ENCODE data around the gene ARMCX5. TPM values are rescaled to one million over a fixed set of nuclear protein-coding genes. Genes with fewer than 3 reads are reported as not detected.

Gene ARMCX5
- total and polyA plus RNA-seq, 4 donors, result 6.5 to 35.7 (median 11.7) TPM

DNA sequence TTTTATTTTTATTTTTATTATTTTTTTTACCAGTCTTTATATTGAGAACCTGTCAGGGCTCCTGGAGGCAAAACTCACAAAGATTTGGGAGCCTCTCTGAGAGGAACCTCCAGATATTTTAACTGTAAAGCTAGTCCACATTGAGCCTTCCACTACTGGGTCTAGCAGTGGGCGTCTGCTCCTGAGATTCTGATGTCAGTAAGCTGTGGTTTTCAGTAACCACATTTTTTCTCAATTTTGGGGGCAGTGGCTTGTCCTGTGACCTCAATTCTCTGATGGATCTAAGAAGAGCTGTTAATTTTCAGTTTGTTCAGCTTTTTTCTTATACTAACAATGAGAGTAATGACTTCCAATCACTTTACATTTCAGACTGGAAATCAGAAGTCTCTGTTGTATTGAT is 28.3 kb downstream of the ARMCX5 start:
- ATAC-seq (ENCODE audit: insufficient read depth, low FRiP score) (no peak), DNase-seq (no peak)
- H3K36me3 ChIP-seq (ENCODE audit: control insufficient read depth in 4 of 4, insufficient read depth in 4 of 4, low read length in 4 of 4), result no peaks in the 10 kb centered on the region
- no peaks in the 10 kb centered on the region for H3K4me1 ChIP-seq (ENCODE audit: control insufficient read depth in 5 of 5, insufficient read depth in 5 of 5, low read length in 5 of 5)
- no peak overlapping the region for H3K27ac ChIP-seq (ENCODE audit: low read depth in 1 of 2, low read length in 1 of 2)
- WGBS, 2 donors, result 20 to 43% methylated on average over 1 of the region's 1 CpG
- no peak overlapping the region for H3K4me3 ChIP-seq
- TF ChIP-seq, protein P1, sequence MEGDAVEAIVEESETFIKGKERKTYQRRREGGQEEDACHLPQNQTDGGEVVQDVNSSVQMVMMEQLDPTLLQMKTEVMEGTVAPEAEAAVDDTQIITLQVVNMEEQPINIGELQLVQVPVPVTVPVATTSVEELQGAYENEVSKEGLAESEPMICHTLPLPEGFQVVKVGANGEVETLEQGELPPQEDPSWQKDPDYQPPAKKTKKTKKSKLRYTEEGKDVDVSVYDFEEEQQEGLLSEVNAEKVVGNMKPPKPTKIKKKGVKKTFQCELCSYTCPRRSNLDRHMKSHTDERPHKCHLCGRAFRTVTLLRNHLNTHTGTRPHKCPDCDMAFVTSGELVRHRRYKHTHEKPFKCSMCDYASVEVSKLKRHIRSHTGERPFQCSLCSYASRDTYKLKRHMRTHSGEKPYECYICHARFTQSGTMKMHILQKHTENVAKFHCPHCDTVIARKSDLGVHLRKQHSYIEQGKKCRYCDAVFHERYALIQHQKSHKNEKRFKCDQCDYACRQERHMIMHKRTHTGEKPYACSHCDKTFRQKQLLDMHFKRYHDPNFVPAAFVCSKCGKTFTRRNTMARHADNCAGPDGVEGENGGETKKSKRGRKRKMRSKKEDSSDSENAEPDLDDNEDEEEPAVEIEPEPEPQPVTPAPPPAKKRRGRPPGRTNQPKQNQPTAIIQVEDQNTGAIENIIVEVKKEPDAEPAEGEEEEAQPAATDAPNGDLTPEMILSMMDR (IDR thresholded peaks at IDR 0.05; ENCODE audit: control extremely low read depth, extremely low read depth), result no peak
- no peak overlapping the region for H3K9ac ChIP-seq (ENCODE audit: insufficient read depth in 1 of 2, low read length in 2 of 2)
- H3K27me3 ChIP-seq (ENCODE audit: control insufficient read depth in 3 of 3, insufficient read depth in 3 of 3, low read length in 2 of 3), result peaks cover 0 to 3% (median 0%) of the 10 kb centered on the region in 3 donors
- H3K9me3 ChIP-seq (ENCODE audit: control insufficient read depth in 4 of 4, insufficient read depth in 3 of 4, low read length in 3 of 4), result no peaks in the 10 kb centered on the region

DNA sequence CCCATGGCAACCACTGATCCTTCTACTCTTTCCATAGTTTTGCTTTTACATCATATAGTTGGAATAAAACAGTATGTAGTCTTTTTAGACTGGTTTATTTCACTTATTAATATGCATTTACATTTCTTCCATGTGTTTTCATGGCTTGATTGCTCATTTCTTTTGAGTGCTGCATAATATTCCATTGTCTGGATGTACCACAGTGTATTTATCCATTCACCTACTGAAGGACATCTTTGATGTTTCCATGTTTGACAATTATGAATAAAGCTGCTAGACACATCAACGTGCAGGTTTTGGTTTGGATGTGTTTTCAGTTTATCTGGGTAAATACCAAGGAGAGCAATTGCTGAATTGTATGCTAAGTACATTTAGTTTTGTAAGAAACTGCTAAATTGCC is 38.2 kb downstream of the ARMCX5 start:
- Histone ChIP-seq H3K27me3 (ENCODE audit: control insufficient read depth in 3 of 3, insufficient read depth in 3 of 3, low read length in 2 of 3) (no peaks in the 10 kb centered on the region), H3K4me1 (ENCODE audit: control insufficient read depth in 5 of 5, insufficient read depth in 5 of 5, low read length in 5 of 5) (no peaks in the 10 kb centered on the region), H3K36me3 (ENCODE audit: control insufficient read depth in 4 of 4, insufficient read depth in 4 of 4, low read length in 4 of 4) (peaks cover 0 to 3% (median 0%) of the 10 kb centered on the region in 4 donors), H3K27ac (ENCODE audit: low read depth in 1 of 2, low read length in 1 of 2) (no peak overlapping the region), H3K9ac (ENCODE audit: insufficient read depth in 1 of 2, low read length in 2 of 2) (no peak overlapping the region), H3K9me3 (ENCODE audit: control insufficient read depth in 4 of 4, insufficient read depth in 3 of 4, low read length in 3 of 4) (peaks cover 0 to 2% (median 0%) of the 10 kb centered on the region in 4 donors), H3K4me3 (no peak overlapping the region)
- 70 to 83% methylated on average over 1 of the region's 1 CpG for WGBS, 2 donors
- TF ChIP-seq, protein P1 (IDR thresholded peaks at IDR 0.05; ENCODE audit: control extremely low read depth, extremely low read depth), result no peak
- ATAC-seq (ENCODE audit: insufficient read depth, low FRiP score), result no peak
- no peak for DNase-seq

DNA sequence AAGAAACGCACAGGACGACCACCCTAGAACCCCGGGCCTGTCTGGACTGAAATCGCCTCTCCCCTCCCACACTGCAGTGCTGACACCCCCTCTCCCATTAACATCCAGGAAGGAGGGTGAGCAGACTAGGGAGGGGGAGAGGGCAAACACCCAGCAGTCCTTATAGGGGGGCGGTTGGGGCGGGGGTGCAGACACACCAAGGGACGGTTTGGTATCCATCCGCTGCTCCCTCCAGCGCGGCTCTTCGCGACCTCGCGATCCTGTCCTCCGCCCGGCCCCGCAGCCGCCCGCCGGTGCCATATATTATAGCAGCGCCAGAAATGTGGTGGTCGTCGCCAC is 51.6 kb downstream of the ARMCX5 start:
- H3K27ac ChIP-seq (ENCODE audit: low read depth in 1 of 2, low read length in 1 of 2), result no peak overlapping the region
- no peak for DNase-seq
- no peaks in the 10 kb centered on the region for H3K4me1 ChIP-seq (ENCODE audit: control insufficient read depth in 5 of 5, insufficient read depth in 5 of 5, low read length in 5 of 5)
- H3K36me3 ChIP-seq (ENCODE audit: control insufficient read depth in 4 of 4, insufficient read depth in 4 of 4, low read length in 4 of 4), result no peaks in the 10 kb centered on the region
- WGBS, 2 donors, result 0 to 29% methylated on average over 3 to 23 of the region's 23 CpGs
- TF ChIP-seq, protein P1 (IDR thresholded peaks at IDR 0.05; ENCODE audit: control extremely low read depth, extremely low read depth), result no peak
- H3K9me3 ChIP-seq (ENCODE audit: control insufficient read depth in 4 of 4, insufficient read depth in 3 of 4, low read length in 3 of 4), result peaks cover 0 to 3% (median 0%) of the 10 kb centered on the region in 4 donors
- no peak overlapping the region for H3K9ac ChIP-seq (ENCODE audit: insufficient read depth in 1 of 2, low read length in 2 of 2)
- H3K27me3 ChIP-seq (ENCODE audit: control insufficient read depth in 3 of 3, insufficient read depth in 3 of 3, low read length in 2 of 3), result no peaks in the 10 kb centered on the region
- H3K4me3 ChIP-seq, result peak overlapping the region; percentile 40
- peak; percentile 9 for ATAC-seq (ENCODE audit: insufficient read depth, low FRiP score)
